ENCODE results near the gene LAMP2. TPM values are rescaled to one million over a fixed set of nuclear protein-coding genes. Genes with fewer than 3 reads are reported as not detected.

LAMP2 gene
- total and polyA plus RNA-seq, 2 of the 8 experiments (the other 6 are each of a cell fraction or from before 2014, with no cell fraction given), result 21.2 to 29.9 TPM

- Histone ChIP-seq H3K9ac (replicated peaks in 1 of 4; ENCODE audit: extremely low read depth in 1 of 4, low read depth in 3 of 4, low read length in 3 of 4) (no peak overlapping the region), H3K27ac (ENCODE audit: low read depth, low read length) (no peak overlapping the region), H3K4ac (replicated peaks; ENCODE audit: insufficient read length, low read depth, low read length) (no peak overlapping the region), H2BK12ac (ENCODE audit: low read depth, low read length) (no peak overlapping the region), H4K5ac (ENCODE audit: insufficient read length, low read depth, low read length) (no peak overlapping the region), H3K36me3 (ENCODE audit: control insufficient read depth in 2 of 4, insufficient read depth in 4 of 4, low read length in 3 of 4) (no peaks in the 10 kb centered on the region), H3K56ac (replicated peaks; ENCODE audit: insufficient read length, low read depth, low read length) (no peak overlapping the region), H4K8ac (ENCODE audit: extremely low read depth, insufficient read depth, low read length) (no peak overlapping the region), H2BK15ac (ENCODE audit: low read length) (no peak overlapping the region), H4K91ac (replicated peaks; ENCODE audit: insufficient read length, low read length) (no peak overlapping the region), H3K27me3 (replicated peaks in 1 of 4; ENCODE audit: control insufficient read depth in 3 of 4, extremely low read depth in 1 of 4, insufficient read depth in 3 of 4, low read length in 3 of 4) (no peaks in the 10 kb centered on the region), H4K20me1 (replicated peaks in 1 of 2; ENCODE audit: control insufficient read depth in 1 of 2, insufficient read depth in 2 of 2, low read length in 2 of 2) (no peaks in the 10 kb centered on the region), H3K23me2 (ENCODE audit: low read depth, low read length) (no peaks in the 10 kb centered on the region), H2BK5ac (ENCODE audit: low read depth, low read length) (no peak overlapping the region), H3K79me1 (ENCODE audit: low read depth, low read length) (no peaks in the 10 kb centered on the region), H3K9me3 (ENCODE audit: insufficient read depth in 2 of 2, low read depth in 1 of 2, low read length in 1 of 2) (no peaks in the 10 kb centered on the region), H2BK20ac (ENCODE audit: low read length) (no peak overlapping the region), H3K14ac (ENCODE audit: insufficient read length) (no peak overlapping the region), H3K79me2 (ENCODE audit: control insufficient read depth in 1 of 2, insufficient read depth in 2 of 2, low read length in 2 of 2) (no peaks in the 10 kb centered on the region), H3K18ac (ENCODE audit: extremely low read depth, low read length) (no peak overlapping the region), H3K4me1 (replicated peaks in 1 of 4; ENCODE audit: control insufficient read depth in 3 of 4, insufficient read depth in 4 of 4, low read length in 3 of 4) (no peaks in the 10 kb centered on the region; a peak in 2 of 7 replicates), H2AFZ (ENCODE audit: low read length) (no peak overlapping the region), H3K4me3 (ENCODE audit: extremely low read depth in 1 of 4, insufficient read depth in 2 of 4, low read depth in 3 of 4, low read length in 4 of 4) (no peak overlapping the region), H3K4me2 (ENCODE audit: insufficient read depth in 1 of 2, low read depth in 2 of 2, low read length in 2 of 2) (no peak overlapping the region), H3K23ac (ENCODE audit: insufficient read length) (no peak overlapping the region), H2AK5ac (ENCODE audit: low read depth, low read length) (no peak overlapping the region), H2BK120ac (replicated peaks; ENCODE audit: low read depth, low read length) (no peak overlapping the region)
- ChIA-PET CTCF (ENCODE audit: partially characterized antibody) (interaction anchor here (1.3 to 6.6 kb wide), 3 partner anchors 9 to 108 kb away, joined by 3 to 42 read pairs (median 4); no protein-coding TSS in a partner anchor), POLR2A (ENCODE audit: partially characterized antibody) (no interaction called here)
- FAIRE-seq (no peak), DNase-seq (ENCODE audit: low read depth in 1 of 2, low spot score in 2 of 2) (no peak)
- WGBS, 2 experiments (ENCODE audit: extremely low coverage in 1 of 2, insufficient coverage in 1 of 2, insufficient read length in 1 of 2, insufficient replicate concordance in 2 of 2, low coverage in 1 of 2, low lambda C conversion rate in 2 of 2, missing lambda C conversion rate in 1 of 2), result 100% methylated on average over 5 of the region's 5 CpGs; no CpG with 5 or more reads in 1 of the 2 experiments
- TF ChIP-seq CEBPB (IDR thresholded peaks at IDR 0.05; ENCODE audit: low read depth, low read length), result no peak
- TF ChIP-seq SP2 (IDR thresholded peaks at IDR 0.05; ENCODE audit: low read length), result no peak
- no peak for TF ChIP-seq SAP30 (IDR thresholded peaks at IDR 0.05; ENCODE audit: insufficient read depth, insufficient replicate concordance, low read length)
- TF ChIP-seq PHF8 (conservative IDR thresholded peaks at IDR 0.05; ENCODE audit: low read depth, low read length), result no peak
- no peak for TF ChIP-seq GTF2F1 (IDR thresholded peaks at IDR 0.05; ENCODE audit: borderline replicate concordance, low read depth, low read length)
- no peak for TF ChIP-seq JUN (IDR thresholded peaks at IDR 0.05; ENCODE audit: low read depth, low read length)
- no peak for TF ChIP-seq TAF7 (optimal IDR thresholded peaks at IDR 0.05; ENCODE audit: borderline replicate concordance, low read depth, low read length)
- TF ChIP-seq CTBP2 (IDR thresholded peaks at IDR 0.05; ENCODE audit: borderline replicate concordance, insufficient read depth, insufficient read length, low read length), result no peak
- TF ChIP-seq BRCA1 (IDR thresholded peaks at IDR 0.05; ENCODE audit: low read depth, low read length), result no peak
- TF ChIP-seq FOSL1 (IDR thresholded peaks at IDR 0.05; ENCODE audit: insufficient read depth, low read depth, low read length), result no peak
- TF ChIP-seq GABPA (IDR thresholded peaks at IDR 0.05; ENCODE audit: borderline replicate concordance, insufficient read depth, low read length), result no peak
- no peak for TF ChIP-seq RFX5 (IDR thresholded peaks at IDR 0.05; ENCODE audit: borderline replicate concordance, low read depth, low read length)
- no peak for TF ChIP-seq MAX (IDR thresholded peaks at IDR 0.05)
These were observed 90.5 kb downstream of the LAMP2 start for GRCh38 chrX:120378570-120378969.
